ENCODE data around the gene CMSS1.

The CMSS1 gene

GRCh38 chr3:100069472-100069871 lies 251.8 kb downstream of the CMSS1 start:
- DNase-seq: no peak

GRCh38 chr3:100072326-100073048 lies 254.8 kb downstream of the CMSS1 start:
- DNase-seq: no peak

DNA sequence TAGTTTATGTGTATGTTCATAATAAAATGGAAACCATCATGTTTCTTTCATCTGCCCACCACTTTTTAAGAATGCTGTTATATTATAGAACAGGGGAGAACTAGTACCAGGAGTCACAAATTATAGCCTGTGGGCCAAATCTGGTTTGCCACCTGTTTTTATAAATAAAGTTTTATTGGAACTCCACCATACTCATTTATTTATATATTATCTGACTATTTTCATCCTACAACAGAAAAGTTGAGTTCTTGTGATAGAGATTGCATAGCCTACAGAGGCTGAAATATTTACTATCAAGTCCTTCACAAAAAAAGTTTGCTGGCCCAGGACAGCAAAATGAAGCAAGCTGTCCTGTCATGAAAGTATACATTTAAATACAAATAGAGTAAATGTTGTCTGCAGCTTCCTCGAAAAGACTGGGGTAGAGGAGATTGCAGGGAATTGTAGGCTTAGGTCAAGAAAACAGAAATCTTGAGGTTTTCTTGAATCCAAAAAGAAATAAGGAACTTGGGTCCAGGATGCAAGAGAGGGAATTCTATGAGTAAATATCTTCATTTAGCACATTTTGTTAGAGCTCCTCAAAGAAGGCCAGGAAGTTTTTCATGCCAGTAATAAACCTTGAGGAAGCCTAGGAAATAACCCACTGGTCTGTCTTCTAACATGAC lies 255.5 kb downstream of the CMSS1 start:
- DNase-seq: no peak

DNA sequence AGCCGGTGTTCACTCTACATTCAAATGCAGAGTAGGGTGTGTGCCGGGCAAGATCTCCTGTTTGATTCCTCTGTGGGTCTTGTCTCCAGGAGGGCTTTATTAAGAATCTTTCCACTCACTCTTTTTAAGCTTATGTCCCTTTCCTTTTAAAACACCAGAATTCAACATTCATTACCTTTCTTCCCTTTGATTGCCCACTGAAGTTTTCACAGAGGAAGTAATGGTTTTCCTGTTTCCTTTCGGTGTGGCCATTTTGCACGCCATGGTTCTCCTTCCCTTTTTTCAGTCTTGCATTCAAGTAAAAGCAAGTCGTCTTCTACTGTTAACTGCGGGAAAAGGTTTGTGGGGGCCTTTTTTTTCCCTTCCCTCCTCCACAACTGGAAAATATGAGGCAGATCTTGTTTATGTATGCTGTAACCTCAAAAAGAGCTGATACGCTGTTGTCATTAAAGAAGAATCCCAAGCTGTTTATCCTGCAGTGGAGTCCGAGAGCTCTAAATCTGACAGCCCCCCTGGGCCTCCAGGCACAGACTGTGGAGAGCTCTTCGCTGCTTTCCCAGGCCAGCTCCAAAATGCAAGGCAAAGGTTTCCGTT lies 256.1 kb downstream of the CMSS1 start:
- no peak for DNase-seq

GRCh38 chr3:100075196-100075595 lies 257.5 kb downstream of the CMSS1 start:
- DNase-seq: no peak

DNA sequence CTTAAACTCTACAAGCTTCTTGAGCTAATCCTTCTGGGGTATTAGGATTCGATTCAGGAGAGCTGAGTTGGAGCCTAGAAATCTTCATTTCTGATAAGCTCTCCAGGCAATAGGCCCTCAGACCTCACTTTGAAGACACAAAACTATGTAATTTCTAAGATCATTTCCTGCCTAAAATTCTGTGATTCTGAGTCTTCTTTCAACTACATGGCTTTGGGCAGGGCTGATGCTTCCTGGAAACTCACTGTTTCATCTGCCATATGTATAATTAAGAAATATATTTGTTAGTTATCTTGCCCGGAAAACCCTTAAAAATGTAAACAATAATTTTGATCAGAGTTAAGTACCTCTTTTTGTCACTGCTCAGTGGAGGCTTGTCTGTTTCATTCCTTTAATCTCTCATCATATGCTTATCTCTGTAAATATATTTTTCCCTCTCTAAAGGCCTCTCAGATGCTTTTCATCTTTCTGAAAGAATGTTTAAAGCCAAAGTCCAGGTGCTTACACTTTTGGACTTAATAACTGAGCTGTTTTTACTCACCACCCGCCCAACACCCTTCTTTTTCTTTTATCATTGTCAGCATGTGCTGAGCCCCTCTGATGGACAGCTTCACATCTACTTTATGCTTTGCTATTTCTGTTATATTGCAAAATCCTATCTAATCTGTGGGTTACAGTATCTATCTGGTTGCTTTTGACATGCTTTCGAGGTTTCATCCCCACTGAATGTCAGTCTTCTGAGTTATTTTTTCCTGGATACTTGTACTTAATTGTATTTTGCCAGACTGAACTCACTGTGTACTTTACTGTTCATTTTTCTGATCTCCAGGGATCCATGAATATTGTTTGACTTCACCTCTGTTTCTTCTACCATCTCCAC lies 258.4 kb downstream of the CMSS1 start:
- no peak for DNase-seq

DNA sequence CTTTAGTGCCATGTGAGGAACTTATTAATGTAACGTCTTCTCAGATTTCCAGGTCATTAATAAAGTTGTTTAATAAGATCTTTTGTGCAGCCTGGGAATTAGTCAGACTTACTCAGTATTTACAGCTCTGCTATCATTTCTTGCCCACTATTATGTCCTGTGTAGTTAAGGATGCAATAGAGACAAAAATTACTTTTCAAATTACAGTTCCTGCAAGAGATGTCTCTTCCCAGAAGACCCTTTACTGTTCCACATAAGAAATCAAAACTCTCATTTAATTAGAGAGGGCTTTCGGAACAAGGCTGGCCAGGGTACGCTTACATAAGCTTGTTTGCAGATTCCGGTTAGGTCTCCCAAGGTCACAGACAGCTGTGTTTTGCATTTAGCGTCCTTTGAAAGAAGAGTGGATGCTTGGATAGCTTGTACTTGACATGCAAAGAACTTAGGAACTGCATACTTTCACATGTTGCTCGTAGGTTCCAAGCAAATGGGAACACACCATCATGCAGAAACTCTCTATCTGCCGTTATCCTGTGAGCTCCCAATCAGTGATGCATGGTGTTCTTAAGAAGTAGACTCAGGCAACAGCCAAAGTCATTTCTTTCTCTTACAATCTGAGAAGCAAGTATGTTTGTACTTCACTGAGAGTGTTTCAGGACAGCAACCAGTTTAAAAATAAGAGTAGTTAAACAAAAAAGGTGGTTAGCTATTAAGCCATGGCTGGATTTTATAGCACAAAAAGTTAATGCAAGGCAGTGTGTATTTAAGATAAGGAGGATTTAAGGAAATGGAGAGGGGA lies 259.3 kb downstream of the CMSS1 start:
- no peak for DNase-seq

DNA sequence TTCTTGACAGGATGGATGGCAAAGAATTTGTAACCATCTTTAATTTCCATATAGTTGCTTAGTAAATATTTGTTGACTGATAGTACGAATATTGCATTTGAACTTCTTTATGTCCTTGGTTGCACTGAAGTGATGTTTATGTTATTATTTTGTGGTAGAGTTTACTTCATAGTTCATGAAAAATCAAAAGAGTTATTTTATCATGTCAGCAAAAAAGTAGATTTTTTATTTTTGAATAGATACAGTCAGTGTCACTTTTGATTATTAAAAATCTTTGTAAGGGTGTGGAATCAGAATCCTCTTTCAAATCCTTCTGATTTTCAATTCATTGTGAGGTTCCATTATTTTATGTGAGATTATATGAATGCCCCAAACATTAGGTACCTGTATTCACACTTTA lies 261.7 kb downstream of the CMSS1 start:
- DNase-seq: no peak

- no peak for DNase-seq
Observed at GRCh38 chr3:100080573-100080972, 262.9 kb downstream of the CMSS1 start.

DNA sequence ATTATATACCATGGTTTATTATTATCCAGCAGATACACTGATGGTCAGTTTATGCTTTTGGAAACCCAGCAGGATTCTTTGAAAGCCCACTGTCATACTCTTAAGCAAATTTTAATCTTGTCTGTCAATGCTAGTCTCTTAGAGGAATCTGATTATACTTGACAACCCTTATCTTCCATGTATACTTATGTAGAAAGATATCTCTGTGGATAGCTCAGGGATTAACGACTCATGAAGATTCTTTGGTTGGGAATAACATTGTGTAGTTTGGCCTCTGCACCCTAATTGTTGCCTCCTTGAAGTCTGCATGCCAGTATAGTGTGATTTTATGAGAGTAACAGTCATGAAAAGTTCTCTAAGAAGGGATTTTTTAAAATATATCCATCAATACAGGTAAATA lies 263.6 kb downstream of the CMSS1 start:
- no peak for DNase-seq

DNA sequence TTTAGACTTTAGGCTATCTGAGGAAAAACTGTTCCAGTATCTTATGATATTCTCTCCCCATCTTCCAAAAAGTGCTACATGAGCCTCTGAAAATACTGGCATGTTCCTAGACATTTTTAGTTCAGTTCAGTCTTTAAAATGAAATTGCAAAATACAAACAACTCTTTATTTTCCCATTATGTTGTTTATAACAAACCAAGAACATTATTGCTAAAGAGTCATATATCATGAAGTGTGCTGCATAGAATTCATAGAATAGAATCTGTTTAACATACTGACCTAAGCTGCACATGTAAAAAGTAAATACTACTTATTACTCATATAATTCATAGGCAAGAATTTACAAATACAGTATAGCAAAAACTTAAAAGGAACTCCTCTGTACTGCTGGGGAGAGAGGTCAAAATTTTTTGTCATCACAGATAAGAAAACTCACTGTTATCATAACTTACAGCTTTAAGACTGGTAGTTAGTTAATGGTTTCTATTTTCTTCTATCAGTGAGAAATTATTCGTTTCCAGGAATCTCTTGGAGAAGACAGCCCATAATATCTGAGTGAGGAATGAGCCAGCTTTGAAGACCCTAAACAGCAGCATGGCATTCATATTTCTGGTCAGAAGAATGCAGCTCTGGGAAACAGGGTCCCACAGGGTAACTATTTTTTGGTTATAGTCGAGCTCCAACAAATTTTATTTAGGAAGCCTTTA lies 264.5 kb downstream of the CMSS1 start:
- DNase-seq: no peak

DNA sequence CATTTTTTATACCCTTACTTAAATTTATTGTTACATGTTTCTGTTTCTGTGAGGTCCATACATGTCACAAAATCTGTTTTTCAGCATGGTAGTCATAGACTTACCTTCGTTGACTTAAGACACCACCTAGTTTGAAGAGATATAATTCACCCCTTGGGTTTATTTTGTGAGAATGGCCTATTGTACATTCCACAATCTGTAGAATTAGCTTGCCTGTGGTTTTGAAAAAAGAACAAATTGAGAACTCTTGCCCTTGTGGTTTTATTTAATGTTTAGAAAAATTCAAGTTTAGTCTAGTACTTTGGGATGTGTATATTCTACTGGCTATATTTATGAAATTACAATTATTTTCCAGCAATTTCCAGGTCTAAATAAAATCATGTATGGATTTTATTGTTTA lies 265.1 kb downstream of the CMSS1 start:
- no peak for DNase-seq

- DNase-seq: no peak
Observed at GRCh38 chr3:100083209-100083608, 265.5 kb downstream of the CMSS1 start.

DNA sequence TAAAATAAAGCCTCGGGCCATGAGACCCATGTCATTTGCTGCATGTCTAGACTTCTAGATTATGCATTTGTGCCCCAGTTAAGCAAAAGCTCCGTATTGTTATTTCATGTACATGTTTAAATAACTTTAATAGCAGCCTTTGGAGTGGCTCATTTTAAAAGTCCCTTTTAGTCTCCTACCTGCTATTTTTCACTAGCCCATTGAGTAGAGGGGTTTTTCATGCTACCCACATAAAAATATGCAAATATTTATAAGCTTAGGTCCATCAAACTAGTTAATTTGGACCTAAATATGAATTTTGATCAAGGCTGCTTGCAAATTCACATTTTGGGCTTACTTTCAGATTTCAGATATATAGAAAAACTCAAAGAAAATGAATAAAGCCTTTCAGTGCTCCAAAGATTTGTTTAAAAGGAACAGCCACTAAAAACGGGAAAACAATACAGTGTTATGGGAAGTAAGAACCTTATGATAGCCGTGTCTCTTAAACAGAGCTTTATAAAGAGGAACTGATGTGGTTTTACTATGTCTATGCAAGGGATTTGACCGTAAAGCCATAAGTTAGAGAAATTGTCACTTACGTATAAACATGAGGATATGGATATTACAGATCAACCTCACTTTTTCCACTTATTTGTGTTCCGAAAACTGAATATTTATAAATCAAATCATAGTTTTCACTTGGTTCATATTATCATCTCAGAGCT lies 266.6 kb downstream of the CMSS1 start:
- no peak for DNase-seq

- no peak for DNase-seq
Observed at GRCh38 chr3:100086401-100086800, 268.7 kb downstream of the CMSS1 start.

GRCh38 chr3:100087198-100087597 lies 269.5 kb downstream of the CMSS1 start:
- peak in 1 of 2 experiments; percentile 14 for DNase-seq

DNA sequence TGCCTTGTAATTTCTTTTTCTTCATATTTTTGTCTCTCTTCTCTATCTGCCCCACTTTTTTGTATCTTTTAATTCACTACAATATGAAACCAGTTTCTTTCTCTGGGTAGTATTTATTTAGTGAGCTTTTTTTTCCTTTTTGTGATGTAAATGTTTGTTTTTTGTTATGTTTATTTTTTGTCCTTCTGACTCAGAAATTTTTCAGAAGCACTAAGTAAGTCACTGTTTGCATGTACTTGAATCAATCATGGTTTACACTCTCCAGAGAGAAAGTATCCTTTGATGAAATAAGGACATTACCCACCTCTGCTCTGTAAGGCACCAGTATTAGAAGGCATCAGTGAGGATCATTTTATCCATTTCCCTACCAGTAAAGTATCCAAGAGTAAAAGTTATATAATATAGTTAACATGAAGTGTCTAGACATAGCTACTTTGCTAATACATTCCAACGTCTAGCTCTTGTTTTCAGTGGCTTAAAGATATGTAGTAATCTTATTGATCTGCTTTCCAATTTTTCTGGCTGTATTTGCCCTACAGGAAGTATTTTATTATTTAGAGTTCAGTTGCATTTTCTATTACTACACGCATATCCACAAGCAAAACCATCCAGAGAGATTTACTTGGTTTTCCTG lies 271.2 kb downstream of the CMSS1 start:
- no peak for DNase-seq

- DNase-seq: peak in 1 of 2 experiments; percentile 54
Observed at GRCh38 chr3:100089812-100090668, 272.4 kb downstream of the CMSS1 start.

GRCh38 chr3:100090669-100091005 lies 273.0 kb downstream of the CMSS1 start:
- no peak for DNase-seq

- DNase-seq: no peak
Observed at GRCh38 chr3:100093831-100094230, 276.2 kb downstream of the CMSS1 start.

Data from SW 1271 (cell line).